Retinal pigment epithelial cell (primary cell): ENCODE results near the gene BCL6.

Experiments used
- DNase-seq: peaks from one replicate; pipeline ENCODE4 v3.0.0-alpha.2; 2010; ENCODE audit warnings: low read depth
- H3K4me3 ChIP-seq: 2 replicates; pipeline ENCODE4 v1.5.1; 2011; ENCODE audit warnings: mild to moderate bottlenecking, low read length, control low read depth, moderate library complexity
- TF ChIP-seq, protein P1 (sequence below): conservative IDR thresholded peaks from 2 replicates; pipeline ENCODE4 v1.5.1; 2011; ENCODE audit warnings: low read depth, low read length, control low read depth, inconsistent platforms

The BCL6 gene

GRCh38 chr3:187709155-187709554 lies 36.1 kb downstream of the BCL6 start:
- TF ChIP-seq, protein P1, sequence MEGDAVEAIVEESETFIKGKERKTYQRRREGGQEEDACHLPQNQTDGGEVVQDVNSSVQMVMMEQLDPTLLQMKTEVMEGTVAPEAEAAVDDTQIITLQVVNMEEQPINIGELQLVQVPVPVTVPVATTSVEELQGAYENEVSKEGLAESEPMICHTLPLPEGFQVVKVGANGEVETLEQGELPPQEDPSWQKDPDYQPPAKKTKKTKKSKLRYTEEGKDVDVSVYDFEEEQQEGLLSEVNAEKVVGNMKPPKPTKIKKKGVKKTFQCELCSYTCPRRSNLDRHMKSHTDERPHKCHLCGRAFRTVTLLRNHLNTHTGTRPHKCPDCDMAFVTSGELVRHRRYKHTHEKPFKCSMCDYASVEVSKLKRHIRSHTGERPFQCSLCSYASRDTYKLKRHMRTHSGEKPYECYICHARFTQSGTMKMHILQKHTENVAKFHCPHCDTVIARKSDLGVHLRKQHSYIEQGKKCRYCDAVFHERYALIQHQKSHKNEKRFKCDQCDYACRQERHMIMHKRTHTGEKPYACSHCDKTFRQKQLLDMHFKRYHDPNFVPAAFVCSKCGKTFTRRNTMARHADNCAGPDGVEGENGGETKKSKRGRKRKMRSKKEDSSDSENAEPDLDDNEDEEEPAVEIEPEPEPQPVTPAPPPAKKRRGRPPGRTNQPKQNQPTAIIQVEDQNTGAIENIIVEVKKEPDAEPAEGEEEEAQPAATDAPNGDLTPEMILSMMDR = peak; percentile 19
- no peak overlapping the region for H3K4me3 ChIP-seq
- DNase-seq = no peak

GRCh38 chr3:187708696-187709095 lies 36.6 kb downstream of the BCL6 start:
- TF ChIP-seq, protein P1 = no peak
- DNase-seq = no peak
- no peak overlapping the region for H3K4me3 ChIP-seq

- TF ChIP-seq, protein P1 = no peak
- no peak for DNase-seq
- no peak overlapping the region for H3K4me3 ChIP-seq
These were observed 38.3 kb downstream of the BCL6 start for GRCh38 chr3:187706971-187707370.

GRCh38 chr3:187705164-187705563 lies 40.1 kb downstream of the BCL6 start:
- TF ChIP-seq, protein P1 = no peak
- no peak overlapping the region for H3K4me3 ChIP-seq
- no peak for DNase-seq

- no peak for DNase-seq
- TF ChIP-seq, protein P1 = no peak
- H3K4me3 ChIP-seq = no peak within 1 kb of the TSS
These were observed 42.7 kb downstream of the BCL6 start, which contains the start of gene RTP2 for GRCh38 chr3:187702507-187703033. RTP2 (minus strand) TSS chr3:187702557; CDS start chr3:187702128, 429 bp downstream.

DNA sequence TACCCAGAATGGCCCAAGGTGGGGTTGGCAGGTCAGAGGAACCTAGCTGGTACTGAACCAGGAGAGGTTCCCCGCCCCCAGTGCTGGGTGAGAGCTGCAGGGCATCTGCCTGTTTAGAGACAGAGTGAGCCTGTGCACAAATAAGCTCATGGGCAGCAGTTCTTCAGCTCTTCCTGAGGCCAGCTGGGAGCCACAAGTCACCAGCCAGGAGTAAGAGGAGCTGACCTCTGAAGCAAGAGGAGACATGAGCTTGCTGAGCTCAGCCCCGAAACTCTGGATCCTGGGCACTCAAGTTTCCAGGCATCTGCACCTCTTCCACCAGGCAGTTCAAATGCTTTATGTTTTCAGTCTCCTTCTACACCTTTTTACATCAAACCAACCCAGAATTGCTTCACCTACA lies 45.0 kb downstream of the BCL6 start:
- H3K4me3 ChIP-seq = no peak overlapping the region
- no peak for DNase-seq
- TF ChIP-seq, protein P1 = no peak
